ENCODE data around the gene KEL.

- no peak for TF ChIP-seq EZH2 (IDR thresholded peaks at IDR 0.05)
- TF ChIP-seq POLR2AphosphoS5 (IDR thresholded peaks at IDR 0.05; ENCODE audit: borderline replicate concordance, low read depth, low read length): no peak
- TF ChIP-seq FOXP2 (optimal IDR thresholded peaks at IDR 0.05; ENCODE audit: control extremely low read depth, extremely low read length, insufficient read depth): no peak
Measured at GRCh38 chr7:142913566-142913965, 48.6 kb downstream of the KEL start.

All from SK-N-MC (cell line).